HG03457 (cell line): Measurements from ENCODE around the gene WDR6.

ENCODE experiments used
- ATAC-seq: cut with Tn5 transposase; IDR thresholded peaks from one replicate; pipeline ENCODE4 v1.9.1; 2021; ENCODE audit warnings: moderate number of reproducible peaks; ENCODE audit not compliant: unreplicated experiment

Gene WDR6

DNA sequence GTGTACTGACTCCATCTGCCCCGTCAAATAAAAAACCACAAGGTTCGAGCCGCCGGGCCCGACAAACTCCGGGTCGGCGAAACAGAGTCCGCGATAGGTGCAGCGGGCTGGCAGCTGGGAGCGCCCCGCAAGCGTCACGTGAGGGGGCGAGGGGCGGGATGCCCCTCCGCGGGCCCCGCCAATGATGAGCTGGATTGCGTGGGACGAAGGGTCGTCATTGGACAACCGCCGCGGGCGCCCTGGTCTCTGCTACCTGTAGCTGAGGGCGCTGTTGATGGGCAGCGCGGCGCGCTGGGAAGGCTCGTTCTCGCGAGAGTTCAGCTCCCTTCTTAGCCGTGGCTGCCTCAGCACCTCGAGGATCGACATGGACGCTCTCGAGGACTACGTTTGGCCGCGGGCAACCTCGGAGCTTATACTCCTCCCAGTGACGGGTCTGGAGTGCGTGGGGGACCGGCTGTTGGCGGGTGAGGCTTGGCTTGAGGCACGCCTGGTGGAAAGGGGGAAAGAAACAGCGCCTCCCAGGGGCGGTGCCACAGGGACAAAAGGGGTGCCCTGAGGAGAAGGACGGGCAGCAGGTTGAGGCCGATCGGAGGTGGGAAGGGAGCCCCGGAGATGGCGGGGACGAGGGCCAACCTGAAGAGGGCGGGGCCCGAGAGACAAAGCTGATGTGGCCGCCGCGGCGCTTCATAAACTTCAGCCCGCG lies at the start of gene WDR6:
Gene WDR6 (plus strand): TSS at position 324 of the 703 bp plus-strand sequence. CDS start 41 bp downstream, at position 365.
- peak; percentile 73 for ATAC-seq

DNA sequence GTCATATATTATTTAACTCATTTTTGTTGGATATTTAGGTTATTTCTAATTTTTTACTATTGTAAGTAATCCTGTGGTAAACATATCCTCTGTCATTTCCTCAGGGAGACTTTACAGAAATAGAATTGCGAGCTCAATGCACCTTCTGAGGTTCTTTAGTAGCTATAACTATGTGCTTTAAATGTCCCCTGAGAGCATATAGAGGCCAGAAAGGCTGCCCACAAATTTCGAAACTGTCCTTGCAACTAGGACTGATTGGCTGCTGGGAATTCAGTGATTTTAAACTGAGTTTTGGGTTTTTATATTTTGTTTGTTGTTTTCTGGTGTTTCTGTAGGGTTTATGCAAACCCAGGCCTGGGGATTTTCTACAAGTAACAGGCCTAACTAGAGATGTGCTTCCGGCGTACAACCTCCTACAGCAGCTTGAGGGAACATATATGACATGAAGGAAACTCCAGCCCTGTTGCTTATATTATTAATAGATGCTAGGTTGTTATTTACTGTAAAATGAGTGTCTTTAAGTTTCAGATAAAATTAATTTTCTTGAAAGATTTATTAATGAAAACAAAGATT lies 46.3 kb upstream of the WDR6 start:
- no peak for ATAC-seq

DNA sequence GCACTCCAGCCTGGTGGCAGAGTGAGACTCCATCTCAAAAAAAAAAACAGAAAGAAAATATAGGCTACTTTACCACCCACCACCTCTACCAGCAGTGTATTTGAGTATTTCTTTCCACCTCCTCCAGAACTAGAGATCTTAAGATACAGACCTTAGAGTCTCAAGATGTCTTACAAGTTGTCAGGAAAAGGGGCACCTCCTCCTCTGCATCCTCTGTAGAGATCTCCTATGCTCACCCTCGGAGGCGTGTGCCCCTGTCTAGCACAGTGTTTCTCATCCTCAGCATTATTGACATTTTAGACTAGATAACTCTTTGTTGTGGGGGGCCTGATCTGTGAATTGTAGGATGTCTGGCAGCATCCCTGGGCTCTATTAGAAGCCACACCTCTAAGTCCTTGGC lies 44.9 kb upstream of the WDR6 start:
- ATAC-seq, result no peak

DNA sequence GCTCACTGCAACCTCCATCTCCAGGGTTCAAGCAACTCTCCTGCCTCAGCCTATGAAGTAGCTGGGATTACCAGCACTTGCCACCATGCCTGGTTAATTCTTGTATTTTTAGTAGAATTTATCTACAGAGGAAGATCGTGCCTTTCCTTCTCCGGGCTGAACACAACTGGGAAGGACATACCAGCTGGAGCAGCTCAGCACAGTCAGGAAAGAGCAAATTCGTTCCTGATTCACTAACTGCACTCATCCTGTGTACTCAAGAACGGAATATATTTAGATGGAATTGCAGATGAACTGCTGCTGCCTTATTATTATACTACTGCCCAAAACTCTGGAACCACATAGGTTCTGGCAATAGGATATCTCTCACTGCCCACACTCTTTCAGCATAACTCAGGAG lies 44.3 kb upstream of the WDR6 start:
- no peak for ATAC-seq

GRCh38 chr3:48963591-48963990 lies 43.6 kb upstream of the WDR6 start:
- no peak for ATAC-seq

- no peak for ATAC-seq
These were observed 40.8 kb upstream of the WDR6 start for GRCh38 chr3:48966367-48966766.

DNA sequence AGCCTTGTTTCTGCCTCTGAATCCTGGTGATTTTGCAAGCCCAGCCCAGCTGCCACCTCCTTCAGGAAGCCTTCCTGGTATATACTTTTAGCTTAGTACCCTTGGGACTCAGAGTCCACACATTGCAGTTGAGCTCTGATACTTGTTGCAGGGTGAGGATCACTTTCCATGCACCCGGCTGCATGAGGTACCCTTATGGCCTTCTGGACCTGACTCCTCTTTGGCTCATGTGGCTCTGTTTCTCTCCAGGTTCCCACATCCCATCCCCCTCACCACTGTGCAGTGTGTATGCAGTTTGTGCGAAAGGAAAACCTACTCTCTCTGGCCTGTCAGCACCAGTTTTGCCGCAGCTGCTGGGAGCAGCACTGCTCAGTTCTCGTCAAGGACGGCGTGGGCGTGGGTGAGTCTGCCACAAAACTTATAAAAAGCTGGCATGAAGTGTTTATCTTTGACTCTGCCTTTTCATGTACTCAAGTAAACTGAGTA lies 40.3 kb upstream of the WDR6 start:
- no peak for ATAC-seq

- no peak for ATAC-seq
These were observed 36.6 kb upstream of the WDR6 start for GRCh38 chr3:48970586-48970985.

- no peak for ATAC-seq
These were observed 32.9 kb upstream of the WDR6 start for GRCh38 chr3:48974076-48974864.

DNA sequence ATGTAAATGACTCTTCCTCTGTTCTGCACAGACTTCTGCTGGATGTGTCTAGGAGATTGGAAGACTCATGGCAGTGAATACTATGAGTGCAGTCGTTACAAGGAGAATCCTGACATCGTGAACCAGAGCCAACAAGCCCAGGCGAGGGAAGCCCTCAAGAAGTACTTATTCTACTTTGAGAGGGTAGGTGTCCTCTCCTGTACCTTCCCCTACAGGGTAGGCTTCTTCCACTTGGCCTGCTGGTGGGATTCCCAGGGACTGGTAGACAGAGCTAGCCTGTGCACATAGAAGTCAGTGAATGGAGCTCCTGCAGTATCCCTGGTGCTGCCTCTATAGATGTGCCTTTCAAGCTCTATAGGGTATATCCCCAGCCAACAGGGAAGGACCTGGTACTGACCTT lies 27.7 kb upstream of the WDR6 start:
- ATAC-seq, result no peak

DNA sequence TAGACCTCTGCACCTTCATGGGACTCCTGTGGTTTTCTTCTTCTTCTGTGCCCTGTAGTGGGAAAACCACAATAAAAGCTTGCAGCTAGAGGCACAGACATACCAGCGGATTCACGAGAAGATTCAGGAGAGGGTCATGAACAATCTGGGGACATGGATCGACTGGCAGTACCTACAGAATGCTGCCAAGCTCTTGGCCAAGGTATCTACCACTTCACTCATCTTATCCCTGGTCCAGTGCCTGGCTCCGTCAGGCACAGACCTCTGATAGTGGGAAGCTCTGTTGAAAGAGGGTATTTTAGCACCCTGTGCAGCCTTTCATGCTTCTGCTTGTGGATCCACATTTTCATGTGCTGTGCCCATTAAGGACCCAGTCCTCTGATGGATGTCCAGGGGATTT lies 26.9 kb upstream of the WDR6 start:
- no peak for ATAC-seq

DNA sequence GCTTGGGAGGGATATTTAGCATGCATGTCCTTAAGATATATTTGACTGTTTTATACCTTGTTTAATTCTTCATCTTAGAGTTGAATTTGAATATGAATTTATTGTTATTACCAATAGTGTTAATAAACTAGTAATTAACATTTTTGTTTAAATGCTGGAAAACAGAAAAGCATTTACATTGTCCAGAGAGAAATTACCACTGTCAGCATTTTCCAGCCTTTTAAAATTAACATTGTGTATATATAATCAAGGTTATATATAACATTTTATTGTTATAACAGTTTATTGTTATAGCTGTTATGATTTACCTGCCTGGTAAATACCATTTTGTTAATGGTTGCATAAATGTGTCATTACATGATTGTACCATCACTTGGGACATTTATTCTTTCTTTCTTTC lies 25.2 kb upstream of the WDR6 start:
- no peak for ATAC-seq

GRCh38 chr3:48982686-48983085 lies 24.5 kb upstream of the WDR6 start:
- ATAC-seq, result no peak

GRCh38 chr3:48983096-48983495 lies 24.1 kb upstream of the WDR6 start:
- ATAC-seq, result no peak

DNA sequence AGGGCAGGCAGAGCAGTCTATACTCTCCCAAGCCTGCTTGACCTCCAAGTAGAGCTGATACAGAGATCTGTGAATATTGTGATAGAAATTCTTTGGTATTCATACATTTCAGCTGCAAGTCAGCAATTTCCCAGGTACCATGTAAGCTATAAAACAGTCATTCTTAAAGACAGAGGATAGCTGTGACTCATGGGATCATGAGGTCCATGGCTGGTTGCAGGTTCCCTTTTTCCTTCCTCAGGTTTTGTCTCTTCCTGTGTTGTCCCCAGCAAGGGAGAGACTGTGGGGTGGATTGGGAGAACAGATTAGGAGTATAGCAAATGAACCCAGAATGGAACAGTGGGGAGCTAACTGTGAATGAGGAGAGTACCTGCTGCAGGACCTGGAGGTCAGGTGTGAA lies 22.5 kb upstream of the WDR6 start:
- ATAC-seq, result no peak

DNA sequence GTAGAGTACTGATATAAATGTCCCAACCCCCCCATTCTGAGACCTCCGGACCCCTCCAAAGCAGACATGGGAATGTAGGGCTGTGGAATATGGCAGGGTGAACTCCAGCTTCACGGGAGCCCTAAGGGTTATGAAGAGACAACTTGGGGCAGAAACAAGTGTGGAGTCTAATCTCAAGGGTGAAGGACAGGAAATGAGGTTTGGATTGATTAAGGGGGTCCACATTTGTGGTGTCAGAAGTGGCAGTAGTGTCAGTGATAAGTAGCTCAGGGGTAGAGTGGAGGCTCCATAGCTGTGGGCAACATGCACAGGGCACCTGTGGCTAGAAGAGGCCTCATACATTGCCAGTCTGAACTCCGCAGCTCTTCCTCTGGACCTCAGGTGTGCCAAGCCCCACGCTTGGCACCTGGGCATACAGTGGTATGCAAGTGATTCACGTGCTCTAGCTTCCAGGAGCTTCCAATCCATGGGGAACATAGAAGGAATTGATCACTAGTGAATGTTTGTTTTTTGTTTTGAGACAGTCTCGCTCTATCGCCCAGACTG lies 21.3 kb upstream of the WDR6 start:
- no peak for ATAC-seq

GRCh38 chr3:48989126-48989795 lies 17.9 kb upstream of the WDR6 start:
- ATAC-seq, result no peak

DNA sequence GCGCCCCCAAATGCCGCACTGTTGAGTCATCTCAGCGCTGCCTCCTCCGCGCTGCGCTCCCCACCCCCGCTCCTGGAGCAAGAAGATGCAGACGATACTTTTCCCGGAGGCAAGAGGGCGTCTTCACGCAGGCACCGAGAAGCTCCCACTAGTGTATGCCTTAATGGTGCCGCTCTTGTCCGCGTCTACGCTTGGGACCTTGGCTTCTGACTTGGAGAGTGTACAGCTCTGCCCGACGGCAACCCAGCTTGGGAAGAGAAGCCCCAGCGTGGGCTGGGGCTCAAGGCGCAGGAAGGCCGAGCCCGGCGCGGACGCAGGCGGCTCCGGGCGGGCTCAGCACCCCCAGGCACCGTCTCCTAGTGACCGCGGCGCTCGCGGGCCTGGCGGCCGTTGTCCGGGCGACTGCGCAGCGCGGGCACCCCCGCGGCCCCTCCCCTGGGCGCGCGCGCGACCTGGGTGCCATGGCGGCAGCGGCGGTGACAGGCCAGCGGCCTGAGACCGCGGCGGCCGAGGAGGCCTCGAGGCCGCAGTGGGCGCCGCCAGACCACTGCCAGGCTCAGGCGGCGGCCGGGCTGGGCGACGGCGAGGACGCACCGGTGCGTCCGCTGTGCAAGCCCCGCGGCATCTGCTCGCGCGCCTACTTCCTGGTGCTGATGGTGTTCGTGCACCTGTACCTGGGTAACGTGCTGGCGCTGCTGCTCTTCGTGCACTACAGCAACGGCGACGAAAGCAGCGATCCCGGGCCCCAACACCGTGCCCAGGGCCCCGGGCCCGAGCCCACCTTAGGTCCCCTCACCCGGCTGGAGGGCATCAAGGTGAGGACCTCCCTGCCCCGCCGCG lies 17.2 kb upstream of the WDR6 start, which contains the start of gene P4HTM:
Gene P4HTM (plus strand): TSS at position 446 of the 840 bp plus-strand sequence. CDS start 16 bp downstream, at position 462.
- peak; percentile 41 for ATAC-seq

DNA sequence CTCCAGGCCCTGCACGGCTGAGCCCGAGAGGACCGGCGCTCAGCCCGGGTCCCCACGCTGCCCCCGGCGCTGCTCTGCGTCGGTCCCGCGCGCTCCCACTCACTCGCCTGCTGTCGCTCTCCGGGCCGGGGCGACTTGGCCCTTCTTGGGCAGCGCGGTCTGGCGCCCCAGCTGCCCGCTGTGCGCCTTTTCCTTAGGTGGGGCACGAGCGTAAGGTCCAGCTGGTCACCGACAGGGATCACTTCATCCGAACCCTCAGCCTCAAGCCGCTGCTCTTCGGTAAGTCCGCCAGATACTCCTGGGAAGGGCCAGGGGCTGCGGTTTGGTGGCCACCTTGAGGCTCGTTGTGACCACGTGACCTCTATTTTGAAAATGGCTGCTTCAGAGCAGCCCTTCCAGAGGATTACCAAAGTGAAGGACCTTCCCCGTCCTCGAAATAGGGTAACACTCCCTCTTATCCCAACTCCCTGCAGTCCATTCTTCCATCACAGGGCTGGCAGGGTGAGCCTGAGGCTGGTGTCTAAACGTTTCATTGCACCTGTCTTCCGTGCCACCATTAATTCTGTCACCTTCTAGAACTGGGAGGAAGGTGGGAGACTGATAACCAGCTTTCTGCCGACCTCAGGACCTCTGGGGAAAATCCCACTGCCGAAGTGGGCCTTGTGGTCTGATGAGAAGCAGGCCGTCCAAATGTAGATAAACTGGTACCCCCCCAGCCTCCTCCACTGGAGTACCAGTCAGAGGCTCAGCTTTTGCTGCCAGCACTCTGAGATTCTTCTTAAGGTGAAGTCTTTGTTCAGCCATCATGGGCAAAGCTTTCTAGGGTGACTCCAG lies 16.3 kb upstream of the WDR6 start:
- ATAC-seq, result peak; percentile 3
